Right cardiac atrium (tissue), 5 donors: Measurements from ENCODE around the gene BMPR1B. TPM values are rescaled to one million over a fixed set of nuclear protein-coding genes. Genes with fewer than 3 reads are reported as not detected.

ENCODE experiments used
- ATAC-seq, 2 donors: fragments of 200-7000 bp; cut with Tn5 transposase; one replicate each; pipeline versions ENCODE4 v1.8.0 to v1.9.1; 2020; ENCODE audit warnings: moderate library complexity in 2 of 2, mild to moderate bottlenecking in 1 of 2
- DNase-seq, 3 donors: peaks; one replicate each; pipeline ENCODE4 v3.0.0-alpha.2; 2020
- H3K27ac ChIP-seq: one replicate; pipeline ENCODE4 v1.5.1; 2013; ENCODE audit warnings: mild to moderate bottlenecking, low read length, control low read depth, moderate library complexity
- H3K27me3 ChIP-seq: one replicate; pipeline ENCODE4 v1.6.1; 2013; ENCODE audit not compliant: control insufficient read depth, insufficient read depth
- H3K4me1 ChIP-seq: one replicate; pipeline ENCODE4 v1.6.1; 2013; ENCODE audit warnings: low read length; ENCODE audit not compliant: control insufficient read depth, insufficient read depth
- H3K4me3 ChIP-seq: one replicate; pipeline ENCODE4 v1.5.1; 2013; ENCODE audit warnings: low read length, control low read depth
- H3K9me3 ChIP-seq: one replicate; pipeline ENCODE4 v1.6.1; 2013; ENCODE audit warnings: low read length; ENCODE audit not compliant: control insufficient read depth
- WGBS: extraction: QIAGEN DNeasy Blood & Tissue Kit; methylation state at CpG from one replicate; pipeline ENCODE4 v1.1.7; 2013; 5-methylcytosine and 5-hydroxymethylcytosine counted together
- intact Hi-C, 4 donors: fragments of 100-400 bp; cut with DNase I; formaldehyde crosslinking; loops; one replicate each; pipeline versions ENCODE4 v1.11.0 to v1.14.0; 2022 to 2023
- polyA plus RNA-seq: library from polyadenylated mRNA; stranded (reverse); fragments of 200-250 nt; gene quantifications from one replicate; pipeline ENCODE4 v1.2.3, GENCODE V29; 2013
- total RNA-seq, 4 donors: library from RNA; stranded (reverse); fragmentation: NEBNext Ultra II Directional; extraction: Animal tissue kit (Norgen Biotek cat#: 25700); gene quantifications; one replicate each; pipeline ENCODE4 v1.2.1, GENCODE V29; 2021
- donor health status: healthy with polysubstance abuse.
- donor health status: DM: no; HTN: yes; CAD: no.
- donor health status: DM: no; HTN: no; CAD: no.
- donor health status: DM: no; HTN: yes; CAD: no; lungs with severe emphysema.
- donor health status: DM: yes; HTN: yes; CAD: no.

The BMPR1B gene
- total and polyA plus RNA-seq, 5 donors, result 0.20 to 1.5 (median 0.88) TPM

GRCh38 chr4:94728056-94728766 is 29.5 kb upstream of the BMPR1B start:
- no peaks in the 10 kb centered on the region for H3K4me1 ChIP-seq
- no peak overlapping the region for H3K4me3 ChIP-seq
- 86% methylated on average over 7 of the region's 7 CpGs for WGBS
- DNase-seq, result no peak
- H3K9me3 ChIP-seq, result no peaks in the 10 kb centered on the region
- no peak overlapping the region for H3K27ac ChIP-seq
- ATAC-seq, result no peak
- no peaks in the 10 kb centered on the region for H3K27me3 ChIP-seq
- intact Hi-C loops, result no loop called here

- Histone ChIP-seq H3K27me3 (no peaks in the 10 kb centered on the region), H3K9me3 (no peaks in the 10 kb centered on the region), H3K4me1 (no peaks in the 10 kb centered on the region), H3K4me3 (no peak overlapping the region), H3K27ac (no peak overlapping the region)
- ATAC-seq (no peak), DNase-seq (no peak)
- intact Hi-C loops, result no loop called here
These were observed 25.4 kb upstream of the BMPR1B start for GRCh38 chr4:94732358-94732698.

GRCh38 chr4:94739741-94740140 is 18.0 kb upstream of the BMPR1B start:
- H3K27me3 ChIP-seq, result no peaks in the 10 kb centered on the region
- intact Hi-C loops, result no loop called here
- DNase-seq, result no peak
- H3K4me3 ChIP-seq, result no peak overlapping the region
- no peak for ATAC-seq
- 79% methylated on average over 6 of the region's 6 CpGs for WGBS
- H3K9me3 ChIP-seq, result no peaks in the 10 kb centered on the region
- H3K4me1 ChIP-seq, result no peaks in the 10 kb centered on the region
- H3K27ac ChIP-seq, result no peak overlapping the region

GRCh38 chr4:94741304-94741703 is 16.5 kb upstream of the BMPR1B start:
- H3K9me3 ChIP-seq, result no peaks in the 10 kb centered on the region
- ATAC-seq (no peak), DNase-seq (no peak)
- H3K4me3 ChIP-seq, result no peak overlapping the region
- intact Hi-C loops, result no loop called here
- no peak overlapping the region for H3K27ac ChIP-seq
- H3K27me3 ChIP-seq, result peaks cover 4% of the 10 kb centered on the region
- H3K4me1 ChIP-seq, result no peaks in the 10 kb centered on the region
- WGBS, result 88% methylated on average over 1 of the region's 1 CpG

- DNase-seq (no peak), ATAC-seq (no peak)
- Histone ChIP-seq H3K27ac (no peak overlapping the region), H3K4me3 (no peak overlapping the region), H3K4me1 (no peaks in the 10 kb centered on the region), H3K9me3 (no peaks in the 10 kb centered on the region), H3K27me3 (peaks cover 4% of the 10 kb centered on the region)
- intact Hi-C loops, result no loop called here
- 88% methylated on average over 3 of the region's 3 CpGs for WGBS
These were observed 13.9 kb upstream of the BMPR1B start for GRCh38 chr4:94743838-94744237.

GRCh38 chr4:94744850-94745249 is 12.9 kb upstream of the BMPR1B start:
- 91% methylated on average over 1 of the region's 1 CpG for WGBS
- ATAC-seq (no peak), DNase-seq (no peak)
- no peaks in the 10 kb centered on the region for H3K4me1 ChIP-seq
- intact Hi-C loops, result no loop called here
- H3K27me3 ChIP-seq, result peaks cover 4% of the 10 kb centered on the region
- no peak overlapping the region for H3K4me3 ChIP-seq
- no peak overlapping the region for H3K27ac ChIP-seq
- H3K9me3 ChIP-seq, result no peaks in the 10 kb centered on the region

- intact Hi-C loops, result no loop called here
These were observed 11.0 kb upstream of the BMPR1B start for GRCh38 chr4:94746746-94747145.

GRCh38 chr4:94758141-94758699 is 465 bp downstream of the BMPR1B start:
- Histone ChIP-seq H3K27me3 (no peaks in the 10 kb centered on the region), H3K4me1 (peaks cover 5% of the 10 kb centered on the region), H3K4me3 (peak overlapping the region; percentile 80), H3K9me3 (no peaks in the 10 kb centered on the region), H3K27ac (no peak overlapping the region)
- ATAC-seq (peak; percentile 68 to 88), DNase-seq (peak; percentile 58 to 73 (median 66))
- under 1% methylated on average over 69 of the region's 69 CpGs for WGBS
- intact Hi-C loops, result no loop called here

More at GRCh38 chr4:94746746-94747145, 11.0 kb upstream of the BMPR1B start:
- Histone ChIP-seq H3K27me3 (peaks cover 4% of the 10 kb centered on the region), H3K9me3 (no peaks in the 10 kb centered on the region), H3K27ac (no peak overlapping the region), H3K4me3 (no peak overlapping the region), H3K4me1 (no peaks in the 10 kb centered on the region)
- no peak for ATAC-seq
- no peak for DNase-seq
- WGBS, result 84% methylated on average over 3 of the region's 3 CpGs

- peak overlapping the region; percentile 80 for H3K4me3 ChIP-seq
- peaks cover 5% of the 10 kb centered on the region for H3K4me1 ChIP-seq
- DNase-seq (no peak), ATAC-seq (peak in 1 of 2 donors; percentile 37)
- intact Hi-C loops, result no loop called here
- 21% methylated on average over 19 of the region's 19 CpGs for WGBS
- H3K27ac ChIP-seq, result no peak overlapping the region
- H3K27me3 ChIP-seq, result no peaks in the 10 kb centered on the region
- H3K9me3 ChIP-seq, result no peaks in the 10 kb centered on the region
These were observed 1.1 kb downstream of the BMPR1B start for GRCh38 chr4:94758700-94759399.

GRCh38 chr4:94759767-94760211 is 2.0 kb downstream of the BMPR1B start:
- Histone ChIP-seq H3K9me3 (no peaks in the 10 kb centered on the region), H3K4me1 (peaks cover 5% of the 10 kb centered on the region), H3K27ac (no peak overlapping the region), H3K27me3 (no peaks in the 10 kb centered on the region), H3K4me3 (no peak overlapping the region)
- 94% methylated on average over 1 of the region's 1 CpG for WGBS
- no peak for ATAC-seq
- intact Hi-C loops, result no loop called here
- DNase-seq, result no peak

GRCh38 chr4:94762326-94762725 is 4.6 kb downstream of the BMPR1B start:
- no peak for ATAC-seq
- no peaks in the 10 kb centered on the region for H3K27me3 ChIP-seq
- peaks cover 5% of the 10 kb centered on the region for H3K4me1 ChIP-seq
- WGBS, result 86% methylated on average over 4 of the region's 4 CpGs
- H3K9me3 ChIP-seq, result no peaks in the 10 kb centered on the region
- intact Hi-C loops, result no loop called here
- no peak for DNase-seq
- H3K27ac ChIP-seq, result no peak overlapping the region
- H3K4me3 ChIP-seq, result no peak overlapping the region
